Immature natural killer cell (primary cell): ENCODE data around the gene TPPP. TPM values are rescaled to one million over a fixed set of nuclear protein-coding genes. Genes with fewer than 3 reads are reported as not detected.

ENCODE experiments used
- DNase-seq, 3 donors: peaks; one replicate each; pipeline ENCODE4 v3.0.0; 2022; ENCODE audit warnings: mixed read lengths in 1 of 3
- H3K27ac Mint-ChIP-seq, 6 donors: one replicate each; pipeline ENCODE4 v1.8.0; 2020; ENCODE audit warnings: mixed read lengths in 6 of 6, mild to moderate bottlenecking in 5 of 6, inconsistent platforms in 4 of 6, moderate library complexity in 3 of 6
- H3K27me3 Mint-ChIP-seq, 3 donors: one replicate each; pipeline ENCODE4 v1.8.0; 2020 to 2021; ENCODE audit warnings: low read depth in 3 of 3, mild to moderate bottlenecking in 3 of 3, mixed read lengths in 3 of 3, moderate library complexity in 3 of 3, inconsistent platforms in 1 of 3
- H3K36me3 Mint-ChIP-seq, 3 donors: one replicate each; pipeline ENCODE4 v1.8.0; 2020; ENCODE audit warnings: mixed read lengths in 3 of 3, inconsistent platforms in 2 of 3, mild to moderate bottlenecking in 2 of 3
- H3K4me1 Mint-ChIP-seq, 2 donors: one replicate each; pipeline ENCODE4 v1.8.0; 2020; ENCODE audit warnings: inconsistent platforms in 2 of 2, mild to moderate bottlenecking in 2 of 2, mixed read lengths in 2 of 2, moderate library complexity in 1 of 2
- H3K4me3 Mint-ChIP-seq, 5 donors: one replicate each; pipeline ENCODE4 v1.8.0; 2020; ENCODE audit warnings: mild to moderate bottlenecking in 5 of 5, mixed read lengths in 5 of 5, inconsistent platforms in 3 of 5, moderate library complexity in 3 of 5
- H3K9me3 Mint-ChIP-seq, 6 donors: one replicate each; pipeline ENCODE4 v1.8.0; 2020; ENCODE audit warnings: mild to moderate bottlenecking in 6 of 6, mixed read lengths in 6 of 6, inconsistent platforms in 4 of 6, moderate library complexity in 3 of 6
- polyA plus RNA-seq, 3 donors: library from polyadenylated mRNA; unstranded; fragments of 300-500 nt; fragmentation: Illumina TruSeq; gene quantifications; one replicate each; pipeline ENCODE4 v1.2.3, GENCODE V29; 2021

The TPPP gene
- polyA plus RNA-seq, 3 donors from 2014 or later: 0.19 TPM; not detected in 1

DNA sequence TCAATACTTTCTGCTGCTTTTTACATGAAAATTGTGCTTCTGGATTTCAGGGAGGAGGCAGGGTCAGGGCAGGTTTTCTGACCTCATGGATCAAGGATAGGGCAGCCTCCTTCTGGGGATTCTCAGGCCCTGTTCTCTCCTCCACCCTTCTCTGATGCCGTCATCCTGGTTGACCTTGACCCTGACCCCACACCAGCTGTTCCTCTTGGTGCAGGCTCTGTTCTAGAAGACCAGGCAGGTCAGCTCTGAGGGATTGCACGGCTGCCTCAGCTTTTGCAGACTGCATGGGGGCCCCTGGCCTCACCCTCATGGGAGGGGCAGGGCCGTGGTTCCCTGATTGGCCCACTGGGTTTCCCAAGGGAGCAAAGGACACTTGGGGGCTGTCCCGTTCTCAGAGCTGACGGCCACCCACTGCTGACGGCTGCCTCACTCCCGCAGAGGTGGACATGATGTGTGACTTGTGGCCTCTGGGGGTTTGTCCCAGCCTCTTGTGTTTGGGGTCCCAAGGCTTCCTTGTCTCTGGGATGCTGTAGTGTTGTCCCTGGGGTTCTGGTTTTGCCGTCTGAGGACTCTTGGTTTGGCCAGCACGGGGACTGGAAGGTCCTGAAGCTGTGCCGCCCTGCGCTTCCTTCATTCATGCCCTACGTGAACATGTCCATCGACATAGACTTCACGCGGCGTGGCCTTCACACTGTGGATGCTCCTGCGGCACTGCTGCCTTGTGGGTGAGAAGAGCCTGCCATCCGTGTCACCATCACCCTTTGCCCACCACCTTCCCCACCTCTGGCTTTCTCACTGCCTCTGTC, 46.6 kb downstream of the TPPP start:
- Mint-ChIP-seq H3K4me3 (no peak overlapping the region), H3K27ac (peak overlapping the region in 3 of 6 donors; percentile 14 to 81 (median 70))

DNA sequence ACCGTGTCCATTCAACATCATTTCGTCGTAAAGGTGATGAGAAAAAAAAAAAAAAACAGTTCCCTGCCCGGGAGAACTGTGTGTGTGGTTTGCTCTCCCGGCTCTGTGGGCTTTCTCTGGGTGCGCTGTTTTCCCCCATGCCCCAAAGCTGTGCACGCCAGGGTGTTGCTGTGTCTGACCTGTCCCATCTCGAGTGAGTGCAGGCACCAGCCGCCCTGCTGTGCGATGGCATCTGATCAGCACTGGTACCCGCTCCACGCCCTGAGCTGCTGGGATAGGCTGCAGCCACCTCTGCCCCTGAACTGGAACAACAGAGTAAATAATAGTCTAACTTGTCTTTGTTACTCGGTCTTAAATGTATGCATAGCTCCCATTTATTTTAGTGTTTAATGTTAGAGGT, 47.7 kb downstream of the TPPP start:
- Mint-ChIP-seq H3K9me3 (peaks cover 0 to 2% (median 0%) of the 10 kb centered on the region in 6 donors), H3K4me3 (no peak overlapping the region), H3K36me3 (peaks cover 10 to 12% (median 11%) of the 10 kb centered on the region in 3 donors), H3K27me3 (peaks cover 2 to 15% (median 3%) of the 10 kb centered on the region in 3 donors), H3K27ac (no peak overlapping the region), H3K4me1 (peaks cover 0 to 2% of the 10 kb centered on the region in 2 donors)
- DNase-seq: no peak

More for the DNA sequence above, 46.6 kb downstream of the TPPP start:
- peaks cover 10 to 12% (median 11%) of the 10 kb centered on the region in 3 donors for H3K36me3 Mint-ChIP-seq
- H3K9me3 Mint-ChIP-seq: peaks cover 0 to 2% (median 0%) of the 10 kb centered on the region in 6 donors
- DNase-seq: no peak
- H3K4me1 Mint-ChIP-seq: peaks cover 0 to 2% of the 10 kb centered on the region in 2 donors
- H3K27me3 Mint-ChIP-seq: peaks cover 2 to 15% (median 3%) of the 10 kb centered on the region in 3 donors

DNA sequence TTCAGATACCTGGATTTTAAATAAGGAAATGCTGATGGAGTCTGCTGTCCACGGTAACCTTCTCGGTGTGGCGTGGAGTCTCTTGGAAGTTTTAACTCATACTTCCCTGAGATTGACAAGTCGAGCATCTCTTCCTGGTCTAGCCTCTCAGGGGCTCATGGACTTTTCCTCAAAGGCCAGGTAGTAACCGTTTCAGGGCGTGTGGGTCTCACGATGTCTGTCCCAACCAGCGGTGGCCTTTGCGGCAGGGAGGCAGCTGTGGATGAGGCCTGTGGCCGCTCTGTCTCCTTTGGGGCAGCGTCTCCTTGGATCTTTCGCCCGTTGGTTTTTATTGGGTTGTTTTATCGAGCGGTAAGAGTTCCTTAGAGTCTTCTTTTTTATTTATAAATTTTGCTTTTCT, 48.2 kb downstream of the TPPP start:
- Mint-ChIP-seq H3K27me3 (peaks cover 2 to 15% (median 3%) of the 10 kb centered on the region in 3 donors), H3K9me3 (peaks cover 0 to 2% (median 0%) of the 10 kb centered on the region in 6 donors), H3K36me3 (peaks cover 10 to 12% (median 11%) of the 10 kb centered on the region in 3 donors), H3K27ac (no peak overlapping the region), H3K4me1 (peaks cover 0 to 2% of the 10 kb centered on the region in 2 donors), H3K4me3 (no peak overlapping the region)
- no peak for DNase-seq

DNA sequence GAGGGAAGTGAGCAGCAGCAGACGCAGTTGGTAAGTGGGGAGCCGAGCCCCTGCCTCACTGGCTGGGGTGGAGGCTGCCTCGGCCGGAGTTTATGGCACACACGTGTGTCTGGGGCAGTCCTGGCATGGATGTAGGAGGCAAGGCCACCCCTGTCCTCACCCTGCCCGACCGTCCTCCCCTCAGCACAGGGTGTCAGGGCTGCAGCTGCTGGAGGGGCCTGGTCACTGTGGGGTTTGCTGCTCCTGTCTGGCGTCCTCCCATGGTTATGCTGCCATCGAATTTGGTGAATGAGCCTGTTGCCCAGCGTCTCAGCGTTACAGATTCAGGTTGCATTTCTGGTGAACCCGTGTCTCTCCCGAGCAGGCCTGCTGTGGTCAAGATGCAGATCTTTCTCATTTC, 48.6 kb downstream of the TPPP start:
- H3K36me3 Mint-ChIP-seq: peaks cover 10 to 12% (median 11%) of the 10 kb centered on the region in 3 donors

DNA sequence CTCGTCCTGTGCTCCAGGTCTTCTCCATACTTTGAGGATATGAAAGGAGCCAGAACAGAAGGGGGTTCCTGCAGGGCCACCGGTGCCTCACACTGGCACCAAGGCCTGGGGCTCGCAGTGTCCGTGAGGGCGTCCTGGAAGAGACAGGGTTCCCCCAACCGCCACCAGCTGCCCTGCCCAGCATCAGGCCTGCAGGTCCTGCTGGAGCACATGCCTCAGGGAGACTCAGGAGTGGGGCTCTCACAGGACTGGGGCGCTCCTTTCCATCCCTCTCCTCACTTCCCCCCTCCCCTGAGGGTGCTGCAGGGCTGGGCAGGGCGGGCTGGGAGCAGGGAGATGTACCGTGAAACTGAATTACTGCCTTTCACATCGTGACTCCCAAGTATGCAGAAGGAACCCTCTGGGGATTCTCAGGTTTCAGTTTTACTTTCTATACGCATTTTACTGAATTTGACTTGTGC, 49.3 kb downstream of the TPPP start:
- Mint-ChIP-seq H3K9me3 (peaks cover 0 to 2% (median 0%) of the 10 kb centered on the region in 6 donors), H3K27me3 (peaks cover 2 to 15% (median 3%) of the 10 kb centered on the region in 3 donors), H3K36me3 (peaks cover 10 to 12% (median 11%) of the 10 kb centered on the region in 3 donors), H3K4me1 (peaks cover 0 to 2% of the 10 kb centered on the region in 2 donors), H3K4me3 (no peak overlapping the region), H3K27ac (no peak overlapping the region)
- no peak for DNase-seq

More for the DNA sequence above, 48.6 kb downstream of the TPPP start:
- Mint-ChIP-seq H3K27me3 (peaks cover 2 to 15% (median 3%) of the 10 kb centered on the region in 3 donors), H3K4me1 (peaks cover 0 to 2% of the 10 kb centered on the region in 2 donors), H3K9me3 (peaks cover 0 to 2% (median 0%) of the 10 kb centered on the region in 6 donors), H3K27ac (peak overlapping the region in 1 of 6 donors; percentile 45), H3K4me3 (no peak overlapping the region)
- DNase-seq: no peak

DNA sequence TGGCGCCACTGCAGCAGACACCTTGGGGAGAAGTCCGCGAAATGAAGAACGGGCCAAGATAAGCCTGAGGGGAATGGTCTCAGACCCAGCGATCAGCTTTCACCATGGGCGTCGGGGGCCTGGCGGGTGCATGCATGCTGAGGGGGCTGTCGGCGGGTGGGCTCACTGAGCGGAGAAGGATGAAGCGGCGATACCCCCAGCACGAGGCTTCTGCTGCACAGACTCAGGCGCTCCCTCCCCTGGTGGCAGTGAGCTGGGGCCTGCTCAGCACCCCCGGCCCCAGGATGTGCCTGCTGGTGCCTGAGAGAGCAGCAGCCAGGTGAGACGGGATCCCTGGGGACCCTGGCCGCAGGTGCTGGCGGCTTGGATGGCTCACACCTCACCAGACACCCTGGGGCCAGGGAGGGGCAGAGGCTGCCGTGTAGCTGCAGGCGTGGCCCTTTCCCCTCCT, 49.8 kb downstream of the TPPP start:
- H3K27ac Mint-ChIP-seq: no peak overlapping the region
- H3K9me3 Mint-ChIP-seq: peaks cover 0 to 2% (median 0%) of the 10 kb centered on the region in 6 donors
- H3K36me3 Mint-ChIP-seq: peaks cover 10 to 12% (median 11%) of the 10 kb centered on the region in 3 donors
- H3K4me3 Mint-ChIP-seq: no peak overlapping the region
- peaks cover 2 to 15% (median 3%) of the 10 kb centered on the region in 3 donors for H3K27me3 Mint-ChIP-seq
- peaks cover 0 to 2% of the 10 kb centered on the region in 2 donors for H3K4me1 Mint-ChIP-seq
- no peak for DNase-seq

DNA sequence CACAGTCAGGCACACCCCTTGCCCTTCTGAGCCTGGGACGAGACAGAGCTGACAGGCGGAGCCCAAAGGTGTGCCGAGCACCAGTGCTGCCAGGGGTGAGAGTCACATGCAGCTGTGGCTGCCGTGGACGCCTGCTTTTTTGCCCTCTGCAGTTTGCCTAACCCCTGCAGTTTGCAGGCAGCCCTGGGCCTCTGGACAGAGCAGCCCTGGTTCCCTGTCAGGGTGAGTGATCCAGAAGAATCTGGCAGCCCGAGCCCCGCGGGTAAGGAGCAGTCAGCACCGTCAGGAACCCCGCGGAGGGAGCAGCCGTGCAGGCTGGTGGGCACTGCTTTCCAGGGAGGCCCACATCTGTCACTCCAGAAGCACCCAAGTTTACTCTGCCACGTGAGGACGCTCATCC, 50.7 kb downstream of the TPPP start:
- H3K4me3 Mint-ChIP-seq: no peak overlapping the region
- H3K4me1 Mint-ChIP-seq: peaks cover 0 to 2% of the 10 kb centered on the region in 2 donors
- peaks cover 0 to 1% (median 0%) of the 10 kb centered on the region in 6 donors for H3K9me3 Mint-ChIP-seq
- H3K36me3 Mint-ChIP-seq: peaks cover 11 to 16% (median 13%) of the 10 kb centered on the region in 3 donors
- H3K27ac Mint-ChIP-seq: no peak overlapping the region
- H3K27me3 Mint-ChIP-seq: peaks cover 2 to 15% (median 3%) of the 10 kb centered on the region in 3 donors
- DNase-seq: no peak

DNA sequence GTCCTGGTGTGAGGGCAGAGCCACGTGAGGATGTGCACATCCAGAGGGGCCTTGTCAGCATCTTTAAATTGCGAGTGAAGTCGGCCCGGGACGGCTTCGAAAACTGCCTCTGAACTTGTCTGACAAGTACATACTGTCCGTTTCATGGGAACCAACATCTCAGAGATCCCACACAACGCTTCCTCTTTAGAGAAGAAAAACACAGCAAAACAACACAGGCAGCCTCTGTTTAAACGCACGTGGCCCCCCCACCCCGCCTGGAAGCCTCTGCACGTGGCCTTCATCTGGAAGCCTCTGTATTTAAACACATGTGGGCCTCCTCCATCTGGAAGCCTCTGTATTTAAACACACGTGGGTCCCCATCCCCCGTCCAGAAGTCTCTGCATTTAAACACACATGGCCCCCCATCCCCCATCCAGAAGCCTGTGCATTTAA, 51.8 kb downstream of the TPPP start:
- Mint-ChIP-seq H3K9me3 (peaks cover 0 to 1% (median 0%) of the 10 kb centered on the region in 6 donors), H3K27ac (no peak overlapping the region), H3K4me1 (no peaks in the 10 kb centered on the region), H3K27me3 (peaks cover 2 to 14% (median 3%) of the 10 kb centered on the region in 3 donors), H3K36me3 (peaks cover 17 to 22% (median 19%) of the 10 kb centered on the region in 3 donors), H3K4me3 (no peak overlapping the region)
- DNase-seq: no peak

GRCh38 chr5:640461-641330, 52.5 kb downstream of the TPPP start:
- no peak overlapping the region for H3K27ac Mint-ChIP-seq
- no peak overlapping the region for H3K4me3 Mint-ChIP-seq
- no peak for DNase-seq
- H3K4me1 Mint-ChIP-seq: no peaks in the 10 kb centered on the region
- peaks cover 0 to 8% (median 2%) of the 10 kb centered on the region in 3 donors for H3K27me3 Mint-ChIP-seq
- H3K9me3 Mint-ChIP-seq: no peaks in the 10 kb centered on the region
- H3K36me3 Mint-ChIP-seq: peaks cover 17 to 29% (median 20%) of the 10 kb centered on the region in 3 donors

GRCh38 chr5:639584-640213, 53.5 kb downstream of the TPPP start:
- no peak overlapping the region for H3K4me3 Mint-ChIP-seq
- H3K27ac Mint-ChIP-seq: no peak overlapping the region
- peaks cover 23 to 36% (median 25%) of the 10 kb centered on the region in 3 donors for H3K36me3 Mint-ChIP-seq
- no peak for DNase-seq
- no peaks in the 10 kb centered on the region for H3K9me3 Mint-ChIP-seq
- H3K27me3 Mint-ChIP-seq: peaks cover 0 to 2% (median 0%) of the 10 kb centered on the region in 3 donors
- H3K4me1 Mint-ChIP-seq: no peaks in the 10 kb centered on the region

DNA sequence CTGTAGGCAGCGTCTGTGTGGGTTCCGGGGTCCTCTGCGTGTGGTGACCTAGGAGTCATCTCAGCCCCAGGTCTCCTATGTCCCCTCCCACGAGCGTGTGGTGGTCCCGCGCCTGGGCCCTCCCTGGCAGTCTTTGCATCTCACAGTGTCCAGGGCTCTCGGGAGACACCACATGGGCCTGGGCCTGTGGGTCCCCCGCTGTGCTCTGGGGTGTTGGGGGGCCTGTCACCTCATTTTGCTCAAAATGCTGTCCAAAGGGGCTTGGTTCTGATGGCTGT, 54.0 kb downstream of the TPPP start:
- Mint-ChIP-seq H3K27ac (no peak overlapping the region), H3K36me3 (peaks cover 22 to 37% (median 27%) of the 10 kb centered on the region in 3 donors)

GRCh38 chr5:638501-639252, 54.5 kb downstream of the TPPP start:
- Mint-ChIP-seq H3K9me3 (no peaks in the 10 kb centered on the region), H3K27me3 (peaks cover 0 to 2% (median 0%) of the 10 kb centered on the region in 3 donors), H3K4me1 (no peaks in the 10 kb centered on the region), H3K27ac (no peak overlapping the region), H3K36me3 (peaks cover 20 to 38% (median 25%) of the 10 kb centered on the region in 3 donors), H3K4me3 (no peak overlapping the region)
- DNase-seq: no peak

More for the DNA sequence above, 54.0 kb downstream of the TPPP start:
- Mint-ChIP-seq H3K27me3 (peaks cover 0 to 2% (median 0%) of the 10 kb centered on the region in 3 donors), H3K4me3 (no peak overlapping the region), H3K4me1 (no peaks in the 10 kb centered on the region), H3K9me3 (no peaks in the 10 kb centered on the region)
- DNase-seq: no peak
